Measurements from ENCODE around the gene PCSK9. TPM values are rescaled to one million over a fixed set of nuclear protein-coding genes. Genes with fewer than 3 reads are reported as not detected.

Gene PCSK9
- total and polyA plus RNA-seq, 4 donors = 10.8 to 112 (median 58.5) TPM

GRCh38 chr1:55069280-55069679 lies 29.9 kb downstream of the PCSK9 start:
- H3K36me3 ChIP-seq (ENCODE audit: control insufficient read depth in 4 of 4, insufficient read depth in 3 of 4, low read depth in 1 of 4, low read length in 3 of 4) = peaks cover 0 to 46% (median 39%) of the 10 kb centered on the region in 4 donors
- WGBS = 48% methylated on average over 7 of the region's 7 CpGs
- peaks cover 7 to 52% (median 29%) of the 10 kb centered on the region in 4 donors for H3K4me1 ChIP-seq (ENCODE audit: control insufficient read depth in 4 of 4, insufficient read depth in 4 of 4, low read length in 3 of 4)
- H3K9ac ChIP-seq (ENCODE audit: low read depth in 1 of 2, low read length in 2 of 2) = no peak overlapping the region
- no peak for DNase-seq (ENCODE audit: low spot score)
- no peak overlapping the region for H3K4me3 ChIP-seq (ENCODE audit: low read depth in 1 of 3, low read length in 3 of 3)
- no peaks in the 10 kb centered on the region for H3K9me3 ChIP-seq (ENCODE audit: control insufficient read depth in 4 of 4, low read length in 3 of 4)
- TF ChIP-seq FOXA2 (IDR thresholded peaks at IDR 0.05) (no peak), TAF1 (conservative IDR thresholded peaks at IDR 0.05) (no peak), RXRA (IDR thresholded peaks at IDR 0.05) (peak; percentile 18 to 58), HNF4A (conservative IDR thresholded peaks at IDR 0.05) (peak; percentile 18 to 66)
- no peak overlapping the region for H3K27ac ChIP-seq (ENCODE audit: low read depth in 1 of 2, low read length in 2 of 2)
- no peaks in the 10 kb centered on the region for H3K27me3 ChIP-seq (ENCODE audit: control insufficient read depth in 4 of 4, insufficient read depth in 4 of 4, low read length in 3 of 4)

DNA sequence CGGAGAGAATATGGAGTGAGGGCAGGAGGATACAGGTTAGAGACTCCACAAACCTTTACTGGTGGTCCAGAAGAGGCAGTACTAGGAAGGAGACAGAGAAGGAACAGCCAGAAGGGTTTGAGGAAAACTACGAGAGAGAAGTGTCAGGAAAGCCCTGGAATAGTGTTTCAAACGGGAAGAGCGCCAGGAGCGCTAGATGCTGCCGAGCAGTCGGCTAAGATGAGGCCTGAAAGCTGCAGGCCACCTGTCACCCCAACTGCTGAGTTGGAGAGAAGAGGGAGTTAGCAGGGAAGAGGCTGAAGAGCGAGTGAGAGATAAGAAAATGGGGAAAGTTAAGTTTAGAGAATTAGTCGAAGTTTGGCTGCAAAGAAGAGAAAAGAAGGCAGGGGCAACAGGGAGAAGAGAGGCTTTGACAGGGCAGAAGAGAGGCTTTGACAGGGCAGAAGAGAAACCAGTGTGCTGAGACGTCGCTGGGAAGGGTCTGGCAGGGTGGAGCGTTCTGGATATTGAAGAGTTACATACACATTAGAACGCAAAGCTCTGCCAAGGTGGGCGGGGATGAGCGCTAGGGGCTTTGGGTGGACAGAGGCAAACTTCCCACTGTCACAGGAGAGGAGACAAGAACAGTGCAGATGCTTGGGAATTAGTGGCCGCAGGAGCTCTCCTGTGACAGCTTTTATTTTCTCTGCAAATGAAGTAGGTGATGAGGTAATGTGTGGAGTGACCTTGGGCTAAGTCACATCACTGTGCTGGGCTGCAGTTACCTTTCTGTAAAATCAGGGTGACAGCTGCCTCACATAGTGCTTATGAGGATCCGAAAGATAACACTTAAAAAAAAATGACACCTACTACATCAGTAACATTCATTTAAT lies 31.2 kb downstream of the PCSK9 start:
- TF ChIP-seq MAX (IDR thresholded peaks at IDR 0.05) = no peak
- no peak for TF ChIP-seq TAF1 (conservative IDR thresholded peaks at IDR 0.05)
- TF ChIP-seq EGR1 (IDR thresholded peaks at IDR 0.05; ENCODE audit: low read depth in 2 of 2) = no peak
- TF ChIP-seq RAD21 (IDR thresholded peaks at IDR 0.05) = no peak
- no peak for TF ChIP-seq FOXA1 (IDR thresholded peaks at IDR 0.05)
- TF ChIP-seq HNF4G (IDR thresholded peaks at IDR 0.05) = no peak
- no peak for TF ChIP-seq NR2F2 (IDR thresholded peaks at IDR 0.05)
- TF ChIP-seq GABPA (IDR thresholded peaks at IDR 0.05 in 1 of 2, conservative IDR thresholded peaks at IDR 0.05 in 1 of 2) = no peak
- TF ChIP-seq, protein P1, sequence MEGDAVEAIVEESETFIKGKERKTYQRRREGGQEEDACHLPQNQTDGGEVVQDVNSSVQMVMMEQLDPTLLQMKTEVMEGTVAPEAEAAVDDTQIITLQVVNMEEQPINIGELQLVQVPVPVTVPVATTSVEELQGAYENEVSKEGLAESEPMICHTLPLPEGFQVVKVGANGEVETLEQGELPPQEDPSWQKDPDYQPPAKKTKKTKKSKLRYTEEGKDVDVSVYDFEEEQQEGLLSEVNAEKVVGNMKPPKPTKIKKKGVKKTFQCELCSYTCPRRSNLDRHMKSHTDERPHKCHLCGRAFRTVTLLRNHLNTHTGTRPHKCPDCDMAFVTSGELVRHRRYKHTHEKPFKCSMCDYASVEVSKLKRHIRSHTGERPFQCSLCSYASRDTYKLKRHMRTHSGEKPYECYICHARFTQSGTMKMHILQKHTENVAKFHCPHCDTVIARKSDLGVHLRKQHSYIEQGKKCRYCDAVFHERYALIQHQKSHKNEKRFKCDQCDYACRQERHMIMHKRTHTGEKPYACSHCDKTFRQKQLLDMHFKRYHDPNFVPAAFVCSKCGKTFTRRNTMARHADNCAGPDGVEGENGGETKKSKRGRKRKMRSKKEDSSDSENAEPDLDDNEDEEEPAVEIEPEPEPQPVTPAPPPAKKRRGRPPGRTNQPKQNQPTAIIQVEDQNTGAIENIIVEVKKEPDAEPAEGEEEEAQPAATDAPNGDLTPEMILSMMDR (IDR thresholded peaks at IDR 0.05; ENCODE audit: low read depth, low read length, missing input control) = no peak
- no peak for TF ChIP-seq HNF4A (conservative IDR thresholded peaks at IDR 0.05)
- TF ChIP-seq ZBTB33 (IDR thresholded peaks at IDR 0.05) = no peak
- no peak for TF ChIP-seq RXRA (IDR thresholded peaks at IDR 0.05)
- TF ChIP-seq JUND (IDR thresholded peaks at IDR 0.05) = no peak
- TF ChIP-seq YY1 (IDR thresholded peaks at IDR 0.05) = no peak
- TF ChIP-seq ATF3 (IDR thresholded peaks at IDR 0.05) = no peak
- TF ChIP-seq SP1 (IDR thresholded peaks at IDR 0.05) = no peak
- TF ChIP-seq FOXA2 (IDR thresholded peaks at IDR 0.05) = no peak
- TF ChIP-seq, protein P2, sequence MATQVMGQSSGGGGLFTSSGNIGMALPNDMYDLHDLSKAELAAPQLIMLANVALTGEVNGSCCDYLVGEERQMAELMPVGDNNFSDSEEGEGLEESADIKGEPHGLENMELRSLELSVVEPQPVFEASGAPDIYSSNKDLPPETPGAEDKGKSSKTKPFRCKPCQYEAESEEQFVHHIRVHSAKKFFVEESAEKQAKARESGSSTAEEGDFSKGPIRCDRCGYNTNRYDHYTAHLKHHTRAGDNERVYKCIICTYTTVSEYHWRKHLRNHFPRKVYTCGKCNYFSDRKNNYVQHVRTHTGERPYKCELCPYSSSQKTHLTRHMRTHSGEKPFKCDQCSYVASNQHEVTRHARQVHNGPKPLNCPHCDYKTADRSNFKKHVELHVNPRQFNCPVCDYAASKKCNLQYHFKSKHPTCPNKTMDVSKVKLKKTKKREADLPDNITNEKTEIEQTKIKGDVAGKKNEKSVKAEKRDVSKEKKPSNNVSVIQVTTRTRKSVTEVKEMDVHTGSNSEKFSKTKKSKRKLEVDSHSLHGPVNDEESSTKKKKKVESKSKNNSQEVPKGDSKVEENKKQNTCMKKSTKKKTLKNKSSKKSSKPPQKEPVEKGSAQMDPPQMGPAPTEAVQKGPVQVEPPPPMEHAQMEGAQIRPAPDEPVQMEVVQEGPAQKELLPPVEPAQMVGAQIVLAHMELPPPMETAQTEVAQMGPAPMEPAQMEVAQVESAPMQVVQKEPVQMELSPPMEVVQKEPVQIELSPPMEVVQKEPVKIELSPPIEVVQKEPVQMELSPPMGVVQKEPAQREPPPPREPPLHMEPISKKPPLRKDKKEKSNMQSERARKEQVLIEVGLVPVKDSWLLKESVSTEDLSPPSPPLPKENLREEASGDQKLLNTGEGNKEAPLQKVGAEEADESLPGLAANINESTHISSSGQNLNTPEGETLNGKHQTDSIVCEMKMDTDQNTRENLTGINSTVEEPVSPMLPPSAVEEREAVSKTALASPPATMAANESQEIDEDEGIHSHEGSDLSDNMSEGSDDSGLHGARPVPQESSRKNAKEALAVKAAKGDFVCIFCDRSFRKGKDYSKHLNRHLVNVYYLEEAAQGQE (IDR thresholded peaks at IDR 0.05) = no peak
- H3K9ac ChIP-seq (ENCODE audit: low read depth in 1 of 2, low read length in 2 of 2) = no peak overlapping the region
- H3K9me3 ChIP-seq (ENCODE audit: control insufficient read depth in 4 of 4, low read length in 3 of 4) = no peaks in the 10 kb centered on the region
- no peak overlapping the region for H3K4me3 ChIP-seq (ENCODE audit: low read depth in 1 of 3, low read length in 3 of 3)
- H3K4me1 ChIP-seq (ENCODE audit: control insufficient read depth in 4 of 4, insufficient read depth in 4 of 4, low read length in 3 of 4) = peaks cover 4 to 40% (median 17%) of the 10 kb centered on the region in 4 donors
- 80% methylated on average over 17 of the region's 17 CpGs for WGBS
- peak overlapping the region; percentile 10 to 40 for H3K27ac ChIP-seq (ENCODE audit: low read depth in 1 of 2, low read length in 2 of 2)
- peaks cover 5 to 52% (median 45%) of the 10 kb centered on the region in 4 donors for H3K36me3 ChIP-seq (ENCODE audit: control insufficient read depth in 4 of 4, insufficient read depth in 3 of 4, low read depth in 1 of 4, low read length in 3 of 4)
- no peak for DNase-seq (ENCODE audit: low spot score)
- H3K27me3 ChIP-seq (ENCODE audit: control insufficient read depth in 4 of 4, insufficient read depth in 4 of 4, low read length in 3 of 4) = no peaks in the 10 kb centered on the region

All from liver (tissue), 9 donors.